ENCODE measurements around the gene SNUPN. TPM values are rescaled to one million over a fixed set of nuclear protein-coding genes. Genes with fewer than 3 reads are reported as not detected.
"Not testable (repeated sequence)": the region's sequence is repeated elsewhere in the genome, so short reads cannot be mapped to it uniquely, and the experiment has no call there.

Gene SNUPN
- total RNA-seq, 1 experiment from 2014 or later = 30.5 TPM

GRCh38 chr15:75637245-75638009, 11.9 kb upstream of the SNUPN start:
- DNase-seq (ENCODE audit: low read depth) = no peak

GRCh38 chr15:75636026-75636425, 10.5 kb upstream of the SNUPN start:
- DNase-seq (ENCODE audit: low read depth) = no peak

GRCh38 chr15:75633922-75634321, 8.4 kb upstream of the SNUPN start:
- DNase-seq (ENCODE audit: low read depth) = not testable (repeated sequence)

- no peak for DNase-seq (ENCODE audit: low read depth)
Observed at GRCh38 chr15:75631935-75632334, 6.4 kb upstream of the SNUPN start.

GRCh38 chr15:75622505-75622904, 3.0 kb downstream of the SNUPN start:
- DNase-seq (ENCODE audit: low read depth) = no peak

- DNase-seq (ENCODE audit: low read depth) = peak; percentile 82
Observed at GRCh38 chr15:75620841-75621391, 4.6 kb downstream of the SNUPN start.

- DNase-seq (ENCODE audit: low read depth) = peak; percentile 64
Observed at GRCh38 chr15:75620058-75620820, 5.3 kb downstream of the SNUPN start.

GRCh38 chr15:75616766-75617165, 8.8 kb downstream of the SNUPN start:
- DNase-seq (ENCODE audit: low read depth) = no peak

GRCh38 chr15:75606711-75607699, 18.5 kb downstream of the SNUPN start:
- DNase-seq (ENCODE audit: low read depth) = no peak

- no peak for DNase-seq (ENCODE audit: low read depth)
Observed at GRCh38 chr15:75606026-75606425, 19.5 kb downstream of the SNUPN start.

GRCh38 chr15:75599401-75599800, 26.1 kb downstream of the SNUPN start:
- DNase-seq (ENCODE audit: low read depth) = peak; percentile 28

- DNase-seq (ENCODE audit: low read depth) = no peak
Observed at GRCh38 chr15:75598361-75598760, 27.2 kb downstream of the SNUPN start.

- DNase-seq (ENCODE audit: low read depth) = no peak
Observed at GRCh38 chr15:75597667-75598341, 27.7 kb downstream of the SNUPN start.

- DNase-seq (ENCODE audit: low read depth) = no peak
Observed at GRCh38 chr15:75596703-75597345, 28.7 kb downstream of the SNUPN start.

- DNase-seq (ENCODE audit: low read depth) = no peak
Observed at GRCh38 chr15:75594276-75594675, 31.2 kb downstream of the SNUPN start.

GRCh38 chr15:75591655-75592364, 33.7 kb downstream of the SNUPN start:
- no peak for DNase-seq (ENCODE audit: low read depth)

GRCh38 chr15:75590239-75590638, 35.3 kb downstream of the SNUPN start:
- no peak for DNase-seq (ENCODE audit: low read depth)

GRCh38 chr15:75589071-75589470, 36.5 kb downstream of the SNUPN start:
- DNase-seq (ENCODE audit: low read depth) = no peak

GRCh38 chr15:75586422-75586821, 39.1 kb downstream of the SNUPN start:
- not testable (repeated sequence) for DNase-seq (ENCODE audit: low read depth)

GRCh38 chr15:75584121-75584520, 41.4 kb downstream of the SNUPN start:
- no peak for DNase-seq (ENCODE audit: low read depth)

All from RPMI7951 (cell line).